Panc1 (cell line): Measurements from ENCODE around the gene CDC42BPA. TPM values are rescaled to one million over a fixed set of nuclear protein-coding genes. Genes with fewer than 3 reads are reported as not detected.

Source experiments
- ATAC-seq: fragments of 200-7000 bp; cut with Tn5 transposase; 2 replicates; pipeline ENCODE4 v1.9.1; 2020; ENCODE audit warnings: mild to moderate bottlenecking, moderate library complexity
- BruUV-seq: library from RNA; stranded (reverse); fragments of 400-500 nt; replicated peaks from 2 replicates; lab custom pipeline; 2021; lab: Mats Ljungman, UMichigan
- CTCF ChIA-PET: fragments of 300-600 bp; sonication (Branson Sonifier 250); formaldehyde crosslinking; loops from one replicate; lab custom pipeline; 2022; ENCODE audit warnings: antibody characterized with exemption; lab: Charles Lee
- POLR2A ChIA-PET: fragments of 300-600 bp; sonication (Branson Sonifier 250); formaldehyde crosslinking; loops from one replicate; lab custom pipeline; 2022; ENCODE audit warnings: antibody characterized with exemption; lab: Charles Lee
- DNase-seq: peaks from one replicate; pipeline ENCODE4 v3.0.0-alpha.2; 2010; ENCODE audit warnings: low read depth, low spot score
- H3K27ac ChIP-seq: 2 replicates; pipeline ENCODE4 v1.5.1; 2011; ENCODE audit warnings: mild to moderate bottlenecking, low read length, inconsistent platforms
- H3K27me3 ChIP-seq: fragments of 200-500 bp; sonication (Bioruptor generic); 2 replicates; pipeline ENCODE4 v1.6.0; 2014; ENCODE audit warnings: low read length, inconsistent platforms; ENCODE audit not compliant: control insufficient read depth, insufficient read depth
- H3K36me3 ChIP-seq: fragments of 200-500 bp; sonication (Bioruptor generic); 2 replicates; pipeline ENCODE4 v1.5.1; 2014; ENCODE audit warnings: inconsistent platforms, mild to moderate bottlenecking, low read length, moderate library complexity; ENCODE audit not compliant: control insufficient read depth, insufficient read depth
- H3K4me1 ChIP-seq: 2 replicates; pipeline ENCODE4 v1.5.1; 2011; ENCODE audit warnings: inconsistent platforms, mild to moderate bottlenecking, low read length, moderate library complexity; ENCODE audit not compliant: control insufficient read depth, insufficient read depth
- H3K4me3 ChIP-seq, 2 experiments: 2 replicates each; pipeline ENCODE4 v1.5.1; 2011 to 2012; ENCODE audit warnings: low read depth in 2 of 2, low read length in 2 of 2, mild to moderate bottlenecking in 2 of 2, inconsistent platforms in 1 of 2, moderate library complexity in 1 of 2
- H3K9me3 ChIP-seq: fragments of 200-500 bp; sonication (Bioruptor generic); 2 replicates; pipeline ENCODE4 v1.5.1; 2014; ENCODE audit warnings: low read depth, mild to moderate bottlenecking, inconsistent platforms, low read length, moderate library complexity; ENCODE audit not compliant: control insufficient read depth, insufficient read depth
- POLR2AphosphoS5 ChIP-seq: IDR thresholded peaks from 2 replicates; pipeline ENCODE4 v1.6.1; 2012; ENCODE audit warnings: mild to moderate bottlenecking, low read depth, low read length, moderate library complexity
- SIN3A ChIP-seq: IDR thresholded peaks from 2 replicates; pipeline ENCODE4 v1.6.1; 2012; ENCODE audit warnings: low read depth, mild to moderate bottlenecking, low read length, moderate library complexity, borderline replicate concordance; ENCODE audit not compliant: insufficient read depth
- TCF7L2 ChIP-seq: IDR thresholded peaks from 2 replicates; pipeline ENCODE4 v1.6.1; 2011; ENCODE audit warnings: mild to moderate bottlenecking, low read depth, low read length, inconsistent platforms
- in situ Hi-C: cut with HindIII; loops from 2 replicates; pipeline ENCODE4 v1.10.0; 2016; ENCODE audit warnings: low sequenced_read_pairs, low pct_unique_long_range_greater_than_20kb
- intact Hi-C: fragments of 100-400 bp; cut with micrococcal nuclease; formaldehyde crosslinking; loops from one replicate; pipeline ENCODE4 v1.10.0; 2022; ENCODE audit not compliant: unreplicated experiment
- total RNA-seq: library from RNA; stranded (reverse); gene quantifications from one replicate; pipeline ENCODE4 v1.2.1, GENCODE V29; 2021; ENCODE audit not compliant: unreplicated experiment
- TF ChIP-seq, protein P1 (sequence below): fragments of 450-650 bp; IDR thresholded peaks from 2 replicates; pipeline ENCODE4 v1.5.1; 2017; ENCODE audit warnings: mild to moderate bottlenecking
- TF ChIP-seq, protein P2 (sequence below), 2 experiments: IDR thresholded peaks; 2 replicates each; pipeline ENCODE4 v1.6.1; 2011 to 2012; ENCODE audit warnings: low read depth in 2 of 2, control low read depth in 1 of 2, low read length in 1 of 2, mild to moderate bottlenecking in 1 of 2, moderate library complexity in 1 of 2; ENCODE audit not compliant: insufficient read depth in 1 of 2

The CDC42BPA gene
- total RNA-seq, 1 experiment from 2014 or later, result 32.8 TPM

DNA sequence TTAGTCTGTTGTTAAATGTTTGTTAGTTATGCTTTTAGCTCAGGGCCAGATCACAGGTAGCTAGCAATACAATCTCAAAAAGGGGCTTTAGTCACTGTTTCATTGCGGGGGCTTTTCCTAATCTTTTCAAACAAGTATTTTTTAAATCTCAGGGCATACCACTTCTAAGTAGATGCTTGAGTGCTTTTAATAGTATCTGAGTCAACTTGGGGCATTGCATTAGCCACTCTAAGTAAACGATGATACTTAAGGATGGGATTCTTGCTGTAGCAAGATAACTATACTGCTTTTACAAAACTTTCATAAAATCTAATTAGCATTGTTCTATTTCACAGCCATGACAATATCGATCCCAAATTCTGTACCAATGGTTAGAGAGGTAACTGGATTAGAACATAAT is 11.6 kb downstream of the CDC42BPA start:
- POLR2A ChIA-PET, result no interaction called here
- Histone ChIP-seq H3K27ac (no peak overlapping the region), H3K4me3 (no peak overlapping the region), H3K9me3 (no peaks in the 10 kb centered on the region), H3K4me1 (peaks cover 5% of the 10 kb centered on the region; the same call in 1 of the 2 replicates), H3K27me3 (no peaks in the 10 kb centered on the region), H3K36me3 (no peaks in the 10 kb centered on the region)
- no TSS peak for BruUV-seq
- TF ChIP-seq TCF7L2 (no peak), POLR2AphosphoS5 (no peak), SIN3A (no peak)
- TF ChIP-seq, protein P1, sequence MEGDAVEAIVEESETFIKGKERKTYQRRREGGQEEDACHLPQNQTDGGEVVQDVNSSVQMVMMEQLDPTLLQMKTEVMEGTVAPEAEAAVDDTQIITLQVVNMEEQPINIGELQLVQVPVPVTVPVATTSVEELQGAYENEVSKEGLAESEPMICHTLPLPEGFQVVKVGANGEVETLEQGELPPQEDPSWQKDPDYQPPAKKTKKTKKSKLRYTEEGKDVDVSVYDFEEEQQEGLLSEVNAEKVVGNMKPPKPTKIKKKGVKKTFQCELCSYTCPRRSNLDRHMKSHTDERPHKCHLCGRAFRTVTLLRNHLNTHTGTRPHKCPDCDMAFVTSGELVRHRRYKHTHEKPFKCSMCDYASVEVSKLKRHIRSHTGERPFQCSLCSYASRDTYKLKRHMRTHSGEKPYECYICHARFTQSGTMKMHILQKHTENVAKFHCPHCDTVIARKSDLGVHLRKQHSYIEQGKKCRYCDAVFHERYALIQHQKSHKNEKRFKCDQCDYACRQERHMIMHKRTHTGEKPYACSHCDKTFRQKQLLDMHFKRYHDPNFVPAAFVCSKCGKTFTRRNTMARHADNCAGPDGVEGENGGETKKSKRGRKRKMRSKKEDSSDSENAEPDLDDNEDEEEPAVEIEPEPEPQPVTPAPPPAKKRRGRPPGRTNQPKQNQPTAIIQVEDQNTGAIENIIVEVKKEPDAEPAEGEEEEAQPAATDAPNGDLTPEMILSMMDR, result no peak
- TF ChIP-seq, protein P2, sequence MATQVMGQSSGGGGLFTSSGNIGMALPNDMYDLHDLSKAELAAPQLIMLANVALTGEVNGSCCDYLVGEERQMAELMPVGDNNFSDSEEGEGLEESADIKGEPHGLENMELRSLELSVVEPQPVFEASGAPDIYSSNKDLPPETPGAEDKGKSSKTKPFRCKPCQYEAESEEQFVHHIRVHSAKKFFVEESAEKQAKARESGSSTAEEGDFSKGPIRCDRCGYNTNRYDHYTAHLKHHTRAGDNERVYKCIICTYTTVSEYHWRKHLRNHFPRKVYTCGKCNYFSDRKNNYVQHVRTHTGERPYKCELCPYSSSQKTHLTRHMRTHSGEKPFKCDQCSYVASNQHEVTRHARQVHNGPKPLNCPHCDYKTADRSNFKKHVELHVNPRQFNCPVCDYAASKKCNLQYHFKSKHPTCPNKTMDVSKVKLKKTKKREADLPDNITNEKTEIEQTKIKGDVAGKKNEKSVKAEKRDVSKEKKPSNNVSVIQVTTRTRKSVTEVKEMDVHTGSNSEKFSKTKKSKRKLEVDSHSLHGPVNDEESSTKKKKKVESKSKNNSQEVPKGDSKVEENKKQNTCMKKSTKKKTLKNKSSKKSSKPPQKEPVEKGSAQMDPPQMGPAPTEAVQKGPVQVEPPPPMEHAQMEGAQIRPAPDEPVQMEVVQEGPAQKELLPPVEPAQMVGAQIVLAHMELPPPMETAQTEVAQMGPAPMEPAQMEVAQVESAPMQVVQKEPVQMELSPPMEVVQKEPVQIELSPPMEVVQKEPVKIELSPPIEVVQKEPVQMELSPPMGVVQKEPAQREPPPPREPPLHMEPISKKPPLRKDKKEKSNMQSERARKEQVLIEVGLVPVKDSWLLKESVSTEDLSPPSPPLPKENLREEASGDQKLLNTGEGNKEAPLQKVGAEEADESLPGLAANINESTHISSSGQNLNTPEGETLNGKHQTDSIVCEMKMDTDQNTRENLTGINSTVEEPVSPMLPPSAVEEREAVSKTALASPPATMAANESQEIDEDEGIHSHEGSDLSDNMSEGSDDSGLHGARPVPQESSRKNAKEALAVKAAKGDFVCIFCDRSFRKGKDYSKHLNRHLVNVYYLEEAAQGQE (IDR thresholded peaks at IDR 0.05; ENCODE audit: insufficient read depth in 1 of 2, low read depth in 2 of 2, low read length in 1 of 2), result no peak
- in situ Hi-C loops (no loop called here), intact Hi-C loops (no loop called here)
- ATAC-seq, result no peak
- CTCF ChIA-PET, result no interaction called here
- no peak for DNase-seq

DNA sequence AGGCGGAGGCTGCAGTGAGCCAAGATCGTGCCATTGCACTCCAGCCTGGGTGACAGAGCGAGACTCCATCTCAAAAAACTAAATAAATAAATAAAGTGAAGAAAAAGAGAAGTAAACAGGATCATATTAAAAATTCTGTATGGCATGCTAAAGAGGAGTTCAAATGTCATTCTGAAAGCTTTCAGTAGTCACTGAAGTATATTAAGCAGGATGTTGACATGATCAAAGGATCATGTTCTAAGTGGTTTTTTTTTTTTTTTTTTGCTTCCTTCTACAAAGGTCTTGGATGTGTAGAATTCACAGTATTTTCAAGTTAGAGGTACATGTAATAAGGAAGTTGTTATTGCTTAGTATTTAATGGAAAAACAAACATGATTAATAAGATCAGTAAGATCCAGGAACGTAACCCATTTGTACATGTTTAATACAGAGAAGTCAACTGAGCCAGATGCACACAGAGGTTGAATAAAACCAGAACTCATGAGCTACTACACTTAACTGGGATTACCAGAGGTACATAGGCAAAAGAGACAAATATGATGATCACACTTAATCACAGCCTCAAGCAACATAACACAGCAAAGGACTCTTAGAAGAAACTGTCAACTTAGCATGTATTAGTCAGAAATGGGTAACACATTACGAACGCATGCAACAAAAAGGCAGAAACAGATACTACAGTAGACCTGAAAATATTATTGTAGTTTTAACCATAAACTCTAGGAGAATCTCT is 12.2 kb downstream of the CDC42BPA start:
- ChIA-PET POLR2A (no interaction called here), CTCF (no interaction called here)
- in situ Hi-C loops (no loop called here), intact Hi-C loops (no loop called here)
- no peak overlapping the region for H3K4me3 ChIP-seq
- TF ChIP-seq, protein P1, result no peak
- no peak for TF ChIP-seq SIN3A
- TF ChIP-seq, protein P2 (IDR thresholded peaks at IDR 0.05; ENCODE audit: insufficient read depth in 1 of 2, low read depth in 2 of 2, low read length in 1 of 2), result no peak
- no peak for TF ChIP-seq POLR2AphosphoS5
- no peak for TF ChIP-seq TCF7L2
- no peaks in the 10 kb centered on the region for H3K36me3 ChIP-seq
- DNase-seq (no peak), ATAC-seq (no peak)
- H3K27me3 ChIP-seq, result no peaks in the 10 kb centered on the region
- H3K27ac ChIP-seq, result no peak overlapping the region
- BruUV-seq, result no TSS peak
- H3K9me3 ChIP-seq, result no peaks in the 10 kb centered on the region
- peaks cover 5% of the 10 kb centered on the region; the same call in 1 of the 2 replicates for H3K4me1 ChIP-seq
